ENCODE measurements around the gene CPSF3. TPM values are rescaled to one million over a fixed set of nuclear protein-coding genes. Genes with fewer than 3 reads are reported as not detected.

The CPSF3 gene
- total and polyA plus RNA-seq, 12 donors, result 20.9 to 58.3 (median 32.5) TPM

GRCh38 chr2:9412781-9413180 lies 10.7 kb upstream of the CPSF3 start:
- peak in 1 of 7 donors; percentile 28 for DNase-seq
- WGBS, 4 donors, result 74 to 96% (median 83%) methylated on average over 7 of the region's 7 CpGs
- Histone ChIP-seq H3K9me3 (replicated peaks in 1 of 3) (no peaks in the 10 kb centered on the region), H3K4me3 (no peak overlapping the region), H3K27me3 (no peaks in the 10 kb centered on the region), H3K4me1 (replicated peaks in 1 of 2) (peaks cover 3 to 10% of the 10 kb centered on the region in 2 donors), H3K27ac (no peak overlapping the region), H3K36me3 (replicated peaks in 1 of 2) (peaks cover 0 to 33% of the 10 kb centered on the region in 2 donors)
- intact Hi-C loops (cut with DNase I), result no loop called here
- TF ChIP-seq CTCF (IDR thresholded peaks at IDR 0.05) (no peak), POLR2A (IDR thresholded peaks at IDR 0.05) (no peak)

- H3K27ac ChIP-seq, result peak overlapping the region in 4 of 5 donors; percentile 27 to 82 (median 63)
These were observed 7.8 kb upstream of the CPSF3 start for GRCh38 chr2:9415516-9416169.

GRCh38 chr2:9416267-9416961 lies 7.0 kb upstream of the CPSF3 start:
- Histone ChIP-seq H3K4me3 (no peak overlapping the region), H3K36me3 (replicated peaks in 1 of 2) (peaks cover 0 to 17% of the 10 kb centered on the region in 2 donors), H3K27me3 (no peaks in the 10 kb centered on the region), H3K9me3 (replicated peaks in 1 of 3) (no peaks in the 10 kb centered on the region), H3K4me1 (replicated peaks in 1 of 2) (peaks cover 3 to 20% of the 10 kb centered on the region in 2 donors), H3K27ac (peak overlapping the region in 4 of 5 donors; percentile 27 to 82 (median 63))
- 86 to 92% (median 87%) methylated on average over 8 to 9 of the region's 9 CpGs for WGBS, 4 donors
- no peak for TF ChIP-seq POLR2A (IDR thresholded peaks at IDR 0.05)
- TF ChIP-seq CTCF (IDR thresholded peaks at IDR 0.05), result no peak
- peak in 1 of 7 donors; percentile 35 for DNase-seq
- intact Hi-C loops (cut with DNase I), result no loop called here

More at GRCh38 chr2:9415516-9416169, 7.8 kb upstream of the CPSF3 start:
- TF ChIP-seq POLR2A (IDR thresholded peaks at IDR 0.05) (peak in 1 of 2 donors; percentile 41), CTCF (IDR thresholded peaks at IDR 0.05) (no peak)
- WGBS, 4 donors, result 45 to 70% (median 57%) methylated on average over 14 to 16 of the region's 16 CpGs
- intact Hi-C loops (cut with DNase I), result no loop called here
- Histone ChIP-seq H3K4me1 (replicated peaks in 1 of 2) (peaks cover 3 to 12% of the 10 kb centered on the region in 2 donors), H3K9me3 (replicated peaks in 1 of 3) (no peaks in the 10 kb centered on the region), H3K36me3 (replicated peaks in 1 of 2) (peaks cover 0 to 24% of the 10 kb centered on the region in 2 donors), H3K4me3 (no peak overlapping the region), H3K27me3 (no peaks in the 10 kb centered on the region)
- DNase-seq, result peak; percentile 52 to 81 (median 76)

GRCh38 chr2:9416962-9417316 lies 6.5 kb upstream of the CPSF3 start:
- peaks cover 3 to 25% of the 10 kb centered on the region in 2 donors for H3K4me1 ChIP-seq (replicated peaks in 1 of 2)
- H3K27me3 ChIP-seq, result no peaks in the 10 kb centered on the region
- TF ChIP-seq CTCF (IDR thresholded peaks at IDR 0.05) (no peak), POLR2A (IDR thresholded peaks at IDR 0.05) (no peak)
- peaks cover 0 to 11% of the 10 kb centered on the region in 2 donors for H3K36me3 ChIP-seq (replicated peaks in 1 of 2)
- no peak overlapping the region for H3K4me3 ChIP-seq
- WGBS, 4 donors, result 94 to 95% (median 95%) methylated on average over 7 of the region's 7 CpGs
- no peak overlapping the region for H3K27ac ChIP-seq
- no peaks in the 10 kb centered on the region for H3K9me3 ChIP-seq (replicated peaks in 1 of 3)
- peak in 1 of 7 donors; percentile 45 for DNase-seq
- intact Hi-C loops (cut with DNase I), result no loop called here
